Right cardiac atrium (tissue), 5 donors: ENCODE measurements around the gene MAK. TPM values are rescaled to one million over a fixed set of nuclear protein-coding genes. Genes with fewer than 3 reads are reported as not detected.

Experiments
- ATAC-seq, 2 donors: fragments of 200-7000 bp; cut with Tn5 transposase; one replicate each; pipeline versions ENCODE4 v1.8.0 to v1.9.1; 2020; ENCODE audit warnings: moderate library complexity in 2 of 2, mild to moderate bottlenecking in 1 of 2
- DNase-seq, 3 donors: peaks; one replicate each; pipeline ENCODE4 v3.0.0-alpha.2; 2020
- H3K27ac ChIP-seq: one replicate; pipeline ENCODE4 v1.5.1; 2013; ENCODE audit warnings: mild to moderate bottlenecking, low read length, control low read depth, moderate library complexity
- H3K27me3 ChIP-seq: one replicate; pipeline ENCODE4 v1.6.1; 2013; ENCODE audit not compliant: control insufficient read depth, insufficient read depth
- H3K4me1 ChIP-seq: one replicate; pipeline ENCODE4 v1.6.1; 2013; ENCODE audit warnings: low read length; ENCODE audit not compliant: control insufficient read depth, insufficient read depth
- H3K4me3 ChIP-seq: one replicate; pipeline ENCODE4 v1.5.1; 2013; ENCODE audit warnings: low read length, control low read depth
- H3K9me3 ChIP-seq: one replicate; pipeline ENCODE4 v1.6.1; 2013; ENCODE audit warnings: low read length; ENCODE audit not compliant: control insufficient read depth
- WGBS: extraction: QIAGEN DNeasy Blood & Tissue Kit; methylation state at CpG from one replicate; pipeline ENCODE4 v1.1.7; 2013; 5-methylcytosine and 5-hydroxymethylcytosine counted together
- intact Hi-C, 4 donors: fragments of 100-400 bp; cut with DNase I; formaldehyde crosslinking; loops; one replicate each; pipeline versions ENCODE4 v1.11.0 to v1.14.0; 2022 to 2023
- polyA plus RNA-seq: library from polyadenylated mRNA; stranded (reverse); fragments of 200-250 nt; gene quantifications from one replicate; pipeline ENCODE4 v1.2.3, GENCODE V29; 2013
- total RNA-seq, 4 donors: library from RNA; stranded (reverse); fragmentation: NEBNext Ultra II Directional; extraction: Animal tissue kit (Norgen Biotek cat#: 25700); gene quantifications; one replicate each; pipeline ENCODE4 v1.2.1, GENCODE V29; 2021
- donor health status: healthy with polysubstance abuse.
- donor health status: DM: no; HTN: yes; CAD: no.
- donor health status: DM: no; HTN: no; CAD: no.
- donor health status: DM: no; HTN: yes; CAD: no; lungs with severe emphysema.
- donor health status: DM: yes; HTN: yes; CAD: no.

Gene MAK
- total and polyA plus RNA-seq, 5 donors = 0.11 to 0.29 (median 0.19) TPM; not detected in 1

DNA sequence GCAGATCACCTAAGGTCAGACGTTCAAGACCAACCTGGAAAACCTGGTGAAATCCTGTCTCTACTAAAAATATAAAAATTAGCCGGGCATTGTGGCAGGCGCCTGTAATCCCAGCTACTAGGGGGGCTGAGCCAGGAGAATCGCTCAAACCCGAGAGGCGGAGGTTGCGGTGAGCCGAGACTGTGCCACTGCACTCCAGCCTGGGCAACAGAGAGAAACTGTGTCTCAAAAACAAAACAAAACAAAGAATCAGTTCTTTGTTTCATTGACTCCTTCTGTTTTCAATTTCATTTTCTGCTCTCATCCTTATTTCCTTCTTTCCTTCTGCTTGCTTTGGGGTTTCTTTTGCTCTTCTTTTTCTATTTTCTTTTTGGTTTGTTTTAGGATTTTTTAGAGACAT, 124.4 kb downstream of the MAK start:
- DNase-seq = no peak
- WGBS = 85% methylated on average over 8 of the region's 8 CpGs
- Histone ChIP-seq H3K4me1 (no peaks in the 10 kb centered on the region), H3K4me3 (no peak overlapping the region), H3K27ac (no peak overlapping the region), H3K27me3 (no peaks in the 10 kb centered on the region), H3K9me3 (no peaks in the 10 kb centered on the region)
- no peak for ATAC-seq
- intact Hi-C loops = no loop called here

Other genes starting within 250 kb of the MAK start
- under 1 TPM in 2 of 4 donors, not detected in 2; 0.63 to 0.71 TPM for gene C6orf52, start 143.9 kb downstream of the MAK start, total RNA-seq
- 0.29 TPM for gene C6orf52, start 143.9 kb downstream of the MAK start, polyA plus RNA-seq
- gene PAK1IP1, start 143.6 kb downstream of the MAK start, total RNA-seq = 10 to 100 TPM in 2 of 4 donors, 1 to 10 TPM in 2; 7.7 to 12.1 (median 10.0) TPM
- 9.2 TPM for gene PAK1IP1, start 143.6 kb downstream of the MAK start, polyA plus RNA-seq
- 100 to 1,000 TPM; 102 to 119 (median 109) TPM for gene TMEM14C, start 115.5 kb downstream of the MAK start, total RNA-seq
- gene TMEM14C, start 115.5 kb downstream of the MAK start, polyA plus RNA-seq = 174 TPM
- 100 to 1,000 TPM in 2 of 4 donors, 10 to 100 TPM in 2; 92.6 to 113 (median 105) TPM for gene TMEM14B, start 90.7 kb downstream of the MAK start, total RNA-seq
- gene TMEM14B, start 90.7 kb downstream of the MAK start, polyA plus RNA-seq = 141 TPM
- gene GCM2, start 43.5 kb upstream of the MAK start, total RNA-seq = not detected
- gene GCM2, start 43.5 kb upstream of the MAK start, polyA plus RNA-seq = not detected
- gene SYCP2L, start 48.5 kb upstream of the MAK start, total RNA-seq = under 1 TPM; 0.38 to 0.72 (median 0.48) TPM
- gene SYCP2L, start 48.5 kb upstream of the MAK start, polyA plus RNA-seq = 0.48 TPM
- gene ELOVL2, start 205.8 kb upstream of the MAK start, total RNA-seq = 1 to 10 TPM in 2 of 4 donors, under 1 TPM in 2; 0.61 to 1.3 (median 0.97) TPM
- 1.4 TPM for gene ELOVL2, start 205.8 kb upstream of the MAK start, polyA plus RNA-seq